Activated CD4-positive, alpha-beta T cell treated with anti-CD3 and anti-CD28 coated beads, Interleukin-2, amount 50 U/mL, for 16 hours (primary cell): ENCODE results near the gene TMEM170B.

ENCODE experiments used
- DNase-seq: peaks from one replicate; pipeline ENCODE4 v3.0.0-alpha.2; 2020

The TMEM170B gene, protein sequence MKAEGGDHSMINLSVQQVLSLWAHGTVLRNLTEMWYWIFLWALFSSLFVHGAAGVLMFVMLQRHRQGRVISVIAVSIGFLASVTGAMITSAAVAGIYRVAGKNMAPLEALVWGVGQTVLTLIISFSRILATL

DNA sequence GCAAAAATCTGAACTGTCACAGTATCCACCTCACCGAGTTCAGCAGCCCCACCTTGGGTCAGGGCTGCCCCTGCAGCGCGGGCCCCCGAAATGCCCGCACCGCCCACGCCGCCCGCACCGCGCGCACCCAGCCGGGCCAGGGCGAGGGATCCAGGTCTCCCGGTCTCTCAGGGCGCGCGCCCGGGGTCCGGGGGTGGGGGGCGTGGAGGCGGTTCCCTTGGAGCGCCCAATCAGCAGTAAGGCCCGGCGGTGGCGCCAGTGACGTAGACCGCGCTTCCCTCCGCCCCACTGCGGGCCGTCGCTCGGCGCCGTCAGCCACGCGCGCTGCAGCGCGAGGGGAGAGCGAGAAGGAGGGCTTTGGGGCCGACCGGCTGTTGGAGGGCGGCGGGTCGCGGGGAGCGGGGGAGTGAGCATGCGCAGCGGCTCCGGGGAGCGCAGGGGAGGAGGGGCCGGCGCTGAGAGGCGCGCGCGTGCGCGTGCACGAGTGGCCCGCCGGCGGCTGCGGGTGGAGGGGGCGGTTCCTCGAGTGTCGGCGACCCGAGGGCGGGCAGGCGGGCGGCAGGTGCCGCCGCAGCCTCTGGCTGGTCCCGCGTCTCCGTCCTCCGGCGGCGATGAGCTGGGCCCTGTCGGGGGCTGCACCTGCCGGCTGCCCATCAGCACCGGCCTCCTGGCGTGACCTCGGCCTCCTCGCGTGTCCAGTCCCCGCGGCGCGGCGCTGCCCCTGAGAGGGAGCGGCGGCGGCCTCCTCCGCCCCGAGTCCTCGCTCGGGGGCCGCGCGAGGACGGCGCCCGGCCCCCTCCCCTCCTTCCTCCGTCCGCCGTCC lies at the start of gene TMEM170B:
TSS of gene TMEM170B (plus strand) at position 521 of the 823 bp plus-strand sequence. CDS start 529 bp downstream, outside the sequence.
- peak; percentile 94 for DNase-seq

DNA sequence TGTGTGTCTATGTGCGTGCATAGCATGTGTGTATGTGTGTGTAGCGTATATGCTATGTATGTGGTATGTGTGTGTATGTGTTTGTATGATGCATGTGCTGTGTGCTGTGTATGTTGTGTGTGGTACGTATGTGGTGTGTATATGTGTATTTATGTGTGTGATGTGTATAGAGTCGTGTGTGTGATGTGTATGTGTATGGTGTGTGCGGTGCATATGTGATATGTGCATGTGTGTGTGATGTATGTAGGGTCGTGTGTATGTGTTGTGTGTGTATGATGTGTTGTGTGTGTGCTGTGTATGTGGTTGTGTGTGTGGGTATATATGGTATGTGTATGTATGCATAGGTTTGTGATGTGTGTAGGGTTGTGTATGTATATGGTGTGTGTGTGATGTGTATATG lies 46.6 kb upstream of the TMEM170B start:
- DNase-seq, result no peak

DNA sequence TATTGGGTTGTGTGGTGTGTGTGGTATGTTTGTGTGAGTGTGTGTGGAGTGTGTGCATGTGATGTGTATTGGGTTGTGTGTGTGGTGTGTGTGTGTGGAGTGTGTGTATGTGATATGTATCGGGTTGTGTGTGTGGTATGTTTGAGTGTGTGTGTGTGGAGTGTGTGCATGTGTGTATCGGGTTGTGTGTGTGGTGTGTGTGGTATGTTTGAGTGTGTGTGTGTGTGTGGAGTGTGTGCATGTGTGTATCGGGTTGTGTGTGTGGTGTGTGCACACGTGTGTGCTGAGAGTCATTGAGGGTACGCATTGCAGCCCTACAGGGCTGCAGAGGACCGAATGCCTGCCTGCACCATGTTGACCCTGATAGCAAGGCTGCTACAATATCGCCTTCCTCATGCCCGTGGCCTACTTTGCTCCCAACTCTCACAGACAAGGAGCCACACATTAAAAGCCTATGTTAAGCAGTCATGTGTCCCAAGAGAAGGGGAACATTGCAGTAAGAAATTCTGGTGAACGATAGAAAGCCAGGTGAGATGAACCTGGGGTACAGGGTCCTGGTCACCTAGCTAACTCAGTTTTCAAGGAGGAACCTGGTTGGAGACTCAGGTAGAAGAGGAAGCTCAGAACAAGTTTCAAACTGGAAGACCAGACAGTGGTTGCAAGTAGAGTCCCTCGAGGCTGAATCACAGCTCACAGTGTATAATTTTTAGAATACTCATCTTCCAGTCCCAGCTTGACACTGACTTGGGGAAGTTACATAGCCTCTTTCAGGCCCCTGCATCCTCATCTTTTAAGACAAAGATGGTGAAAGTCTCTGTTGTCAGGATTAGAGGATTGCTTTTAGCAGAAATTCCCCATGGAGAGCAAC lies 45.7 kb upstream of the TMEM170B start:
- no peak for DNase-seq

DNA sequence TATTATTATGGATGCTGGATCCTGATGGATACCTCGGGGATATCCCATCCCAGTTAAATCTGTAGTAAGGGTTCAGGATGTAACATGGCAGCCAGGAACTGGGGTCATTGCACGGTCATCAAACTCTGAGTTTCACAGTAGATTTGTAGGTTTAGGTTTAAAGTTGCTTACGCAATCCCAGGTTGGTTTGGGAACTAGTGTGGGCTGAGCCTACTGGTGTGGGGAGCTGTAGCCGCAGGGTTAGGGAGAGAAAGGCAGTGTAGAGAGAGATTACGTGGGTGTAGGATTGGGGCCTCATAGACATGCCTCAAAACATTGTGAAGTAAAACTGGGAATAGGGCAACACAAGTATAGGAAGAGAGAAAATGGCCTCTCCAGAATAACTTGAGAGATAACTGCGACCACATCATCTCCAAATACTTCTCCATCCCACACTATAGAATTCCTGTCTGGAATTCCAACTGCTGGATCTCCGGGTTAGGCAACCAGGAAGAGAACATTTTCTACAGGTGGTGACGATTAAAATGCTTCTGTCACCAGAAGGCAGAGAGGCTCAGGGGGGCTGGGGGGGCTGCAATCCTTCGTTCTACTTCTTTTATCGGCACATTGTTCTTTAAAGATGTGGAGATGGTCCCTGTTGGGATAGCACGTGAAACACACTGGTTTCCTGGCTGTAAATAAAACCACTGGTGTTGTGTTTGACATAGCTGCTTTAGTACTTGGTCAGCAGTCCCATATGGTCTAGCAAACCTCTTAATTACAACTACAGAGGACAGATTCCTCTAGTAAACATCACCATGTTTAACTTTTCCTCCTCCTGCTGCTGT lies 44.9 kb upstream of the TMEM170B start:
- no peak for DNase-seq

DNA sequence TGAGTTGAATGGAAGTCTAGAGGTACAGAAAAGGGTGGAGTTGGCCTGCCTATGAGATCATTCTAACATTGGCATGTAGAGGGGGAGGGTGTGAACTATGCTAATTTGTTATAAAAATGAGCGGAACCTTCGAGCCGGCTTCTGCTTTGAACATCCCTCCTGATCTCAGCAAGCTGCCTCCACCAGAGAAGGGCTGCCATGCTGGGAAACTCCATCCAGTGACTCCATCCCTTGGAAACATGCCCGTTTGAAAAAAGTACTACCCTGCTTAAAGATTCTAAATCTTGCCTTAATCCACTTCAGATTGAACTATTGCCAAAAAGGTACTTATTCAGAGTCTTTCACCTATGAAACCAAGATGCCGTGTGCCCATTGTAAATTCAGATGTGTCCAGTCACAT lies 43.6 kb upstream of the TMEM170B start:
- no peak for DNase-seq

DNA sequence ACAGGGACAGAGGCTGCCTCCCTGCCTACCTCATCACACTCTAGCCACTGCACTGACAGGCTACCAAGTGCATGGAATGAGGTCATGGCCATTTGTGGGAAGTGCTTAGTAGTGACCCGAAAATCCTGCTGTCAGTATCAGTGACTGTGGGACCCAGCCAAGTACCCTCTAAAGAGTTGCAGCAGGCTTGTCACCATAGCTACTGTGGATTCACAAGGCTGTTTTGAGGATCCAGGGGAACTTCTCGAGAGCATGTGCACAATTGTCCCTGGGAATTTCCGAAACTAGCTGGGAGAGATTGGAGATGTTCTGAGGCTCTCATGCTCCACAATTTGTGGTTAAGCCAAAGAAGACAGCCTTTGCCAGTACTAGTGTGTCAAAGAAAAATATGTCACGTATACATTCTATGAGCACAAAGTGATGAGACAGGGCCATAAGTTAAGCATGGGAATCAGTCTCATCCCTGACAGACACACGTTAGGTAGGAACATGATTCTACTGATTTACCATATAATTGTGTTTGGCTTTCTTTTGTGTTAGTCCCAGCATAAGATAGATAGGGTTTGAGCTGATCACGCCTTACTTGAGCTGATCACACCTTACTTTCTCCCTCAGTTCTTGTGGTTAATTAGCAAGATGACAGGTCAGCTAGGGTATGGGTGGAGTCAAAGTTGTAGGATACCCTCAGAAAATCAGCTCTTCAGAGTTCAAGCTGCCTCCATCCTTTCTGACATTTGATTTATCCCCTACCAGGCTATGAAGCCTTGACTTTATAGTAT lies 42.6 kb upstream of the TMEM170B start:
- DNase-seq, result no peak

DNA sequence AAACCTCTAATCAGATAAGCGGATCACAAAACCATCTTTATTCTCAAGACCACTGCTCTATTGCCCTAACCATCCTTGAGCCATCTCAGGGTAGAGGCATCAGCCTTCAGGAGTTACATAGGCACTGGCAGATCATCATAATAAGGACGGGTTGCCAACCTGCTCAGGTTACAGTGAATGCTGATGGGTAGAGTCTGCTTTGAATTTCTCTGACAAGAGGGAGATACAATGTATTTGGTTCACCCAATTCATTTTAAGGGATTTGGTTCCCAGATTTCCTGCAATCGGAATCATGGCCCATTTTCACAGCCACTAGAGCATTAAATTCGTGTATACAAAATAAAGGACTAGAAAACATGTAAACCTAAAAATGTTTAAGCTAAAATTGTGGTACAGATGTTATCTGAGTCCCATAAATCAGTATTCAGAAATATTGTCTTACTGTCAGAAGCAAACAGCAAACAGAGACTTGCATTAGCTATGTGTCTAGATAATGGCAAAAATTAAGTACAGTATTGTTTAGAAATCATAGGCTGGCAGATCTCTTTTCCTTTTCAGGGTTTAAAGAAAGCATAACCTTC lies 41.9 kb upstream of the TMEM170B start:
- DNase-seq, result no peak

DNA sequence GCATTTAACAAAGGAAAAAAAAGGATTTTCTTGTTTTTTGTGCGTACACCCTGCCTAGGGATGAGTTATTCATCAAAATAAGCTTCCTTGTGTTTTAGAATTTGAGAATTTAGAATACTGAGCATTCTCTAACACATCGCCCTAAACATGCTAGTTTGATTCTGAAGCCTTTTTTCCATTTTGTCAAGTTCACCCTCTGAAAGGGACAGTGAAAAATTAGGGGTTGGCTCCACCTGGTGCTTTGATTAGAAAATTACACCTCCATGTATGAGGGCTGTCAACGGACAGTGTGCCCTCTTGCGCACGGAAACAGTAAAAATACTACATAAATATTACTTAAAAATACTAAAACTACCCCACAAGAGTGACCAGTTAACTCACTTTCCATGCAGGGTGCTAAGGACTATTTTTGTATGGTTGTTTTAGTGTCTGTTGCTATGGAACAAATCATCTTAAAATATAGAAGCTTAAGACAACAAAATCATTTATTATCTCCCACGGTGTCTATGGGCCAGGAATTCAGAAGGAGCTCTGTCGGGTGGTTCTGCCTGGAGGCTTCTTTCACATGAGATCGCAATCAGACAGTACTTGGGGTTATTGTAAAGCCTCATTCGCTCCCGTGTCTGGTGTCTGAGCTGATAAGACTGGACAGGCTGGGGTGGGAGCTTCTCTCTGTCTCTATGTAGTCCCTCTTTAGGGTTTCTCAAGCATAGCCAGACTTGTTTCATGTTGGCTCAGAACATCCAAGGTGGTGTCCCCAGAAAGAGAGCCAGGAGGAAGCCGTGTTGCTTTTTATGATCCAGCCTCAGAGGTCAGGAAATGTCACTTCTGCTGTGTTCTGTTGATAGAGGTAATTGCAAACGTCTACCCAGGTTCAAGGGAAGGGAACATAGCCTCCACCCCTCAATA lies 41.1 kb upstream of the TMEM170B start:
- DNase-seq, result peak; percentile 87

DNA sequence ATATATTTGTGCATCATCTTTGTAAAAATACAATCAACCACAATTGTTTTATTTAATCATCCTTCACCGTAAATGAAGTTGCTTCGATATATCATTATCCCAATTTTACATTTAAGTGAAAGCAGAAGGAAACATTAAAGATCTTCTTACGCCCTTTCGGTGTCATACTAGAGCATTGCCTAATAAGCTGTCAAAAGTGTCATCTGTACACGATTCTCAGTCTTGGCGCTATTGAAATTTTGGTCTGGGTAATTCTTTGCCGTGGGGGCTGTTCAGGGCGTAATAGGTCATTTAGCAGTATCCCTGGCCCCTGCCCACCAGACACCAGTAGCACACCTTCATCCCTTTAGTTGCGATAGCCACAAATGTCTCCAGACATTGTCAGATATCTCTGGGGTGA lies 40.4 kb upstream of the TMEM170B start:
- no peak for DNase-seq

DNA sequence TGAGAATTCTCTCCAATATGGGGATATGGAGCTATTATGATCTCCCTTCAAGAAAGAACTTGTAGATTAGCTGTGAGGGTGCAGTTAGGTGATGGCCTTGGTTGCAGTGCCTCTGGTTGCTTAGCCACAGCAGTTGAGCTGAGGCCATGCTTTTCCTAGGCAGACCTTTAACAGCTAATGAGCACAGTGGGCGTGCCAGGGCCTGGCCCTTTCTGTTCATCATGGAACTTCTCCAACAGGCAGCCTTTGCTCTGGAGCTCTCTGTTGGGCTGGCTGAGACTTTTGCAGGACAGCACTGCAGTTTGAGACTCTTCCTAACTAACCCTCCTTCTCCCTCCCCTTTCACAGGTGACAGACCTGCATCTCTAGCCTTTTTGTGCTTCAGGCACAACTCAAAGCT lies 39.7 kb upstream of the TMEM170B start:
- no peak for DNase-seq

DNA sequence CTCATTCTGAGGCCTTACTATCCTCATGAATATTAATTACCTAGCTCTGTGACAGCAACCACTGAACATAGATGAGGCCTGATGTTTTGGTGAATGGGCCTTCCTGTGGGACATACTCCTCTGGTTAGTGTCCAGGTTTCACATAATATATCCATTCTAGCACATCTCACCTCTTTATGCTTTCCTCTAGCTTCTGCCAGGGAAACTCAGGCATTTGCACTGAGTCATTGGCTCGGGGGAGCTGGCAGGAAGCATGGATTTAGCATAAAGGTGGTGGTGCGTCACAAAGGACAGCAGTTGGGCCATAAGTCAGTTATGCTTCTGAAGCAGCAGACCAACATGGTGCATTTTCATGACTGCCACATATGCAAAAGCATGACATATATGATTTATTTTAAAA lies 37.5 kb upstream of the TMEM170B start:
- no peak for DNase-seq

DNA sequence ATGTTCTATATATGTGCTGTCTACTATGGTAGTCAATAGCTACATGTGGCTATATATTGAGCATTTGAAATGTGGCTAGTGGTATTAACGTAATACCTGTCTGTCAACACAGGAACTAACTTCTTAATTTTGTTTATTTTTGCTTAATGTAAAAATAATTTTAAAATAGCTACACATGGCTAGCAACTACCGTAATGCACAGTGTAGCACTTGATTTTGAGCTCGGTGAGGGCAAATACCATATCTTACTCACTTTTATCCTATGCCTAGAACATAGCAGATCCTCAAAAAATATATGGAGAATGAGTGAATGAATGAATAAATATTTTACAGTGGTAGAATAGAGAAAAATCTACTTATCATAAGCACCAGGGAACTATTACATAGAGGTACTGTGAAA lies 28.1 kb upstream of the TMEM170B start:
- no peak for DNase-seq

DNA sequence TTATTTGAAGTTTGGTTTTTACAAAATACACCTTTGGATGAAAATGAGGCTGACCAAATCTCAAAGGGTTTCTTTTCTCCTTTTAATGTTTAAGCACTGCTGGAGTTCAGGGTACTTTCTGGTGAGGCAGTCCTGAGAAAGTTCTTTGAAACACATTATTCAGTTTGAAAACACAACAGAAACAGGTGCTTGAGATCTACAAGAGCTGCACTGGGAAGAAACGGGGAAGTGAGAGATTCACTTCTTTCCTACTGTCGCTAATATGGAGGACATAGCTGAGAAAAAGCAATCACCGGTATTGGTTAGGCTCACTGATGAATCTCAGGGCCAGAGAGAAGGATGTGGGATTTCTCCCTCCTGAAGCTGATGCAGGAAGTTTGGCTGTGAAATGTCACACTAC lies 22.9 kb upstream of the TMEM170B start:
- no peak for DNase-seq

DNA sequence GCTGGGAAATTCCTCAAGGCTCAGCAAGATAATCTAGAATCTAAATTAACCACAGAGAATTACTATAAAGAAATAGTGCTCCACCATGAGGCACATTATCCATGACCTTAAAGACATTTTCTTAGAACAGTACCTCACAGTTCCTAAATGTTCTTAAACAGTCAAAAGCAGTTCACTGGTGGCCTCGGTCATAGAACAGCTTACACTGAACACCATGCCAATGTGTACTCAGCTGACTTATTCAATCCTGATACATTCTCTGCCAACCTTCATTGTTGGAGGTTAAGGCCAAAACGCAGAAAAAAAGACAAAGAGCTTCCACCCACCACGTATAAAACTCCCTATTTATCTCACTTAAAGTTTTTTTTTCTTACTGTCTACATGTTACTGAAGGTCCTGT lies 21.8 kb upstream of the TMEM170B start:
- DNase-seq, result no peak

DNA sequence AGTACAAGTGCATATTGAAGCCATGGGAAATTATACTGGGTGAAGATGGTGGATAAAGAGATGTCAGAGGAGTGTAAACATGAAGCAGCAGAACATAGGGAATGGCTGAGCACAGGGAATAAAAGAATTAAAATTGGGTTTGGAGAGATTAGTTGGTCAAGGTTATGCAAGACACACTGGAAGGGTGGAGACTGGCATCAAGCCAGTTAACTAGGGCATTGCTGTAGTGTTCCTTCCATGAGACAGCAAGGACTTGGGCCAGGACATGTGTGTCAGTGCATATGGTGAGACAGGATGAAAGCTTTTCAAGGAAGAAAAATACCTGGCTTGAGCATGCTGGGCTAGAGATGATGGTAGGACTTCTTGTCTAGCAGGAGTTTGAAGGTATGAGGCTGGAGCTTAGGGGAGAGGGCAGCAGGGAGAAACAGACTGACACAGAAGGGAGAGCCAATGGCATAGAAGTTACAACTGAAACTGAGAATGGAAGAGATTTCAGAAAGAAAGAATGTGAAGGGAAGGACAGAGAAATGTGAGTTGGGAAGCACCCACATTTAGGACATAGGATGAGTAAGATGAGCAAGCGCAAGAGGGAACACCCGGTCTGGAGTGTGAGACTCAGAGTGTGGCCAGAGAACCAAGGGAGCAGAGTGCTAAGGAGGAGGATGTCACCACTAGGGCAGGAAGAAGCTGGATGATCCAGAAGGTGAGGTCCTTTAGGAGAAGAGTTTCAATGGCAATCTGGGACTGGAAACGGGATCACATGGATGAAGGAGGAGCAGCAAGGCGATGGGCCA lies 14.5 kb upstream of the TMEM170B start:
- DNase-seq, result no peak

DNA sequence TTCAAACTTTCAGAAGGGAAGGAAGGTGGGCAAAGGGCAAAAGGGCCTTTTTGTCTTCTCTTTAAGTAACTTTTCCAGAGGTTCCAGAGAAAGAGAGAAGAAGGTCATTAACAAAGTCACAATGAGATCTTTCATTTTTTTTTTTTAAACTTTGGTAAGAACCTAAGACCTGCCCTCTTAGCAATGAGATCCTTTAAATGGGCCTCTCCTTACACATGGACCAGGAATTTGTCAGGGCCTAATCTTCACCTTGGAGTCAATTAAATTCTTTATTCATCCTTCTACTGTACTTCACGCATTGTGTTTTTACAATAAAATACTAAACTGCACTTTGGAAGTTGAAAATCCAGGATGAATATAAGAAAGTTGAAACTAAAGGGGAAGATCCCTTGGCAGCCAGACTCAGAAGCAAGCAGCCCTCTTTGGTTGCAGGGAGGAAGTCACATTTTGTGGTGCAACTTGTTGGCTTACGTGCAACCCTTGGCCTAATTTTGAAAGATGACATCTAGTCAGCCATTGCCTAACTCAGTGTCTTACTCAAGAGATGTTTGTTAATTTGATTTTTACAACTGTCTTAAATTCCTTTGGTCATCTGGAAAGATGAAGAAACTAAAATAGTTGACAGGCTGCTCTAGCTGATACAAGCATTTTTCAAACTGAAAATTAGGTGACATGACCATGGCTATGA lies 11.9 kb upstream of the TMEM170B start:
- DNase-seq, result peak; percentile 3

DNA sequence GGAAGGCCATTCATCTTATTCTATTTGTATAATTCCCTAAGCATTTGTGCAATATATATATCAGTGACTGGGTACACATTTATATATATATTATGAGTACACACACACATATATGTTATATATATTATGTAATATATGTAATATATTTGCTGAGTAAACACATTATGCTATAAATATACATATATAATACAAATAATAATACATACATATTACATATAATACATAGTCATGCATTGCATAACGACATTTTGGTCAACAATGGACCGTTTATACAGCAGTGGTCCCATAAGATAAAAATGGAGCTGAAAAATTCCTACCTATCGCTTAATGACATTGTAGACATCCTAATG lies 11.4 kb upstream of the TMEM170B start:
- DNase-seq, result no peak

DNA sequence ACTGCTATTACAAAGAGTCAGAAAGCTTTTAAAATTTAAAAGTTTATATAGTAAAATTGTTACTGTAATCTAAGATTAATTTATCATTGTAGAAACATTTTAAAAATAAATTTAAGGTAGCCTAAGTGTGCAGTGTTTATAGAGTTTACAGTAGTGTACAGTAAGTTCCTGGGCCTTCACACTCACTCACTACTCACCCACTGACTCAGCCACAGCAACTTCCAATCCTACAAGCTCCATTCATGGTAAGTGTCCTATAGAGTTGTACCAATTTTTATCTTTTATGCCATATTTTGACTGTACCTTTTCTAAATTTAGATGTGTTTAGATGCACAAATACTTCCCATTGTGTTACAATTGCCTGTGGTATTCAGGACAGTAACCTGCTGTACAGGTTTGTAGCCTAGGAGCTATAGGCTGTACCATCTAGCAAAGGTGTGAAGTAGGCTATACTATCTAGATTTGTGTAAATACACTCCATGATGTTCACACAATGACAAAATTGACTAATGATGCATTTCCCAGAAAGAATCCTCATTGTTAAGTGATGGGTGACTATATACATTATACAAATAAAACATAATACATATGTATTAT lies 10.2 kb upstream of the TMEM170B start:
- DNase-seq, result no peak

DNA sequence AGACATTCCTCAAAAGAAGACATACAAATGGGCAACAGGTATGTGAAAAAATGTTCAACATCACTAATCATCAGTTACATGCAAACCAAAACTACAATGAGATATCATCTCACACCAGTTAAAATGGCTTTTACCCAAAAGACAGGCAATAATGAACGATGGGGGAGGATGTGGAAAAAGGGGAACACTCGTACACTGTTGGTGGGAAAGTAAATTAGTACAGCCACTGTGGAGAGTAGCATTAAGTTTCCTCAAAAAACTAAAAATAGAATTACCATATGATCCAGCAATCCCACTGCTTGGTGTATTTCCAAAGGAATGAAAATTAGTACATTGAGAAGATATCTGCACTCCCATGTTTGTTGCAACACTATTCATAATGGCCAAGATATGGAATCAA lies 8.6 kb upstream of the TMEM170B start:
- no peak for DNase-seq
